ENCODE data around the gene DHCR24.

DHCR24 gene

GRCh38 chr1:54927472-54928240, 40.7 kb upstream of the DHCR24 start:
- no peak for TF ChIP-seq CTCF (IDR thresholded peaks at IDR 0.05; ENCODE audit: low read length)
- TF ChIP-seq EZH2 (IDR thresholded peaks at IDR 0.05; ENCODE audit: borderline replicate concordance, low read length) = no peak
- no peaks in the 10 kb centered on the region for H3K9me3 ChIP-seq (ENCODE audit: low read length)
- no peak overlapping the region for H2AFZ ChIP-seq (ENCODE audit: low read length)
- H3K9ac ChIP-seq (ENCODE audit: low read length) = no peak overlapping the region
- H3K4me3 ChIP-seq (ENCODE audit: low read depth, low read length, poor library complexity, severe bottlenecking) = no peak overlapping the region
- no peaks in the 10 kb centered on the region for H3K9me2 ChIP-seq (ENCODE audit: low read depth, low read length)
- no peaks in the 10 kb centered on the region for H3K4me1 ChIP-seq (ENCODE audit: insufficient read depth, low read length, severe bottlenecking)
- no peaks in the 10 kb centered on the region for H4K20me1 ChIP-seq (ENCODE audit: insufficient read depth, low read length)
- no peaks in the 10 kb centered on the region for H3F3A ChIP-seq (ENCODE audit: insufficient read depth, low read length)
- H3K27ac ChIP-seq (ENCODE audit: low read depth, low read length, poor library complexity, severe bottlenecking) = no peak overlapping the region
- no peaks in the 10 kb centered on the region for H3K36me3 ChIP-seq (ENCODE audit: insufficient read depth, low read length)
- no peak overlapping the region for H3K4me2 ChIP-seq (ENCODE audit: low read length)
- H3K79me2 ChIP-seq (ENCODE audit: insufficient read depth, low read length) = no peaks in the 10 kb centered on the region
- H3K27me3 ChIP-seq (ENCODE audit: insufficient read depth, low read length) = no peaks in the 10 kb centered on the region

GRCh38 chr1:54926970-54927369, 40.0 kb upstream of the DHCR24 start:
- Histone ChIP-seq H3K4me1 (ENCODE audit: insufficient read depth, low read length, severe bottlenecking) (no peaks in the 10 kb centered on the region), H3K4me2 (ENCODE audit: low read length) (no peak overlapping the region), H3K27me3 (ENCODE audit: insufficient read depth, low read length) (no peaks in the 10 kb centered on the region), H3K9me2 (ENCODE audit: low read depth, low read length) (no peaks in the 10 kb centered on the region), H4K20me1 (ENCODE audit: insufficient read depth, low read length) (no peaks in the 10 kb centered on the region), H3F3A (ENCODE audit: insufficient read depth, low read length) (no peaks in the 10 kb centered on the region), H3K79me2 (ENCODE audit: insufficient read depth, low read length) (no peaks in the 10 kb centered on the region), H3K36me3 (ENCODE audit: insufficient read depth, low read length) (no peaks in the 10 kb centered on the region), H3K4me3 (ENCODE audit: low read depth, low read length, poor library complexity, severe bottlenecking) (no peak overlapping the region), H3K9me3 (ENCODE audit: low read length) (no peaks in the 10 kb centered on the region), H2AFZ (ENCODE audit: low read length) (no peak overlapping the region), H3K9ac (ENCODE audit: low read length) (no peak overlapping the region), H3K27ac (ENCODE audit: low read depth, low read length, poor library complexity, severe bottlenecking) (no peak overlapping the region)
- TF ChIP-seq EZH2 (IDR thresholded peaks at IDR 0.05; ENCODE audit: borderline replicate concordance, low read length) (no peak), CTCF (IDR thresholded peaks at IDR 0.05; ENCODE audit: low read length) (no peak)

- H3K36me3 ChIP-seq (ENCODE audit: insufficient read depth, low read length) = no peaks in the 10 kb centered on the region
- no peaks in the 10 kb centered on the region for H3F3A ChIP-seq (ENCODE audit: insufficient read depth, low read length)
- H3K79me2 ChIP-seq (ENCODE audit: insufficient read depth, low read length) = no peaks in the 10 kb centered on the region
- TF ChIP-seq CTCF (IDR thresholded peaks at IDR 0.05; ENCODE audit: low read length) = no peak
- TF ChIP-seq EZH2 (IDR thresholded peaks at IDR 0.05; ENCODE audit: borderline replicate concordance, low read length) = no peak
- no peaks in the 10 kb centered on the region for H3K4me1 ChIP-seq (ENCODE audit: insufficient read depth, low read length, severe bottlenecking)
- no peak overlapping the region for H3K27ac ChIP-seq (ENCODE audit: low read depth, low read length, poor library complexity, severe bottlenecking)
- H4K20me1 ChIP-seq (ENCODE audit: insufficient read depth, low read length) = no peaks in the 10 kb centered on the region
- no peaks in the 10 kb centered on the region for H3K9me2 ChIP-seq (ENCODE audit: low read depth, low read length)
- H2AFZ ChIP-seq (ENCODE audit: low read length) = no peak overlapping the region
- H3K4me2 ChIP-seq (ENCODE audit: low read length) = no peak overlapping the region
- no peak overlapping the region for H3K9ac ChIP-seq (ENCODE audit: low read length)
- H3K9me3 ChIP-seq (ENCODE audit: low read length) = no peaks in the 10 kb centered on the region
- H3K4me3 ChIP-seq (ENCODE audit: low read depth, low read length, poor library complexity, severe bottlenecking) = no peak overlapping the region
- no peaks in the 10 kb centered on the region for H3K27me3 ChIP-seq (ENCODE audit: insufficient read depth, low read length)
Measured at GRCh38 chr1:54922921-54923421, 36.0 kb upstream of the DHCR24 start.
